ENCODE results near the gene NOTCH1.

GRCh38 chr9:136482046-136482792 is 63.6 kb downstream of the NOTCH1 start:
- TF ChIP-seq CTCF (IDR thresholded peaks at IDR 0.05; ENCODE audit: poor library complexity, severe bottlenecking) (no peak), SMC3 (conservative IDR thresholded peaks at IDR 0.05; ENCODE audit: poor library complexity) (no peak), EZH2 (IDR thresholded peaks at IDR 0.05; ENCODE audit: borderline replicate concordance, insufficient read depth, low read length, poor library complexity, severe bottlenecking) (no peak), TAF1 (IDR thresholded peaks at IDR 0.05; ENCODE audit: low read depth) (no peak), EP300 (conservative IDR thresholded peaks at IDR 0.05; ENCODE audit: poor library complexity, severe bottlenecking) (no peak), POLR2AphosphoS5 (IDR thresholded peaks at IDR 0.05) (no peak), RAD21 (conservative IDR thresholded peaks at IDR 0.05) (no peak), REST (IDR thresholded peaks at IDR 0.05; ENCODE audit: borderline replicate concordance) (no peak), MXI1 (conservative IDR thresholded peaks at IDR 0.05; ENCODE audit: poor library complexity, severe bottlenecking) (no peak)
